Tibial nerve (tissue), 4 donors: ENCODE data around the gene SLAIN2. TPM values are rescaled to one million over a fixed set of nuclear protein-coding genes. Genes with fewer than 3 reads are reported as not detected.

Experiments
- DNase-seq, 2 donors: peaks; one replicate each; pipeline ENCODE4 v3.0.0-alpha.2; 2019; ENCODE audit warnings: low spot score in 2 of 2
- H3K27ac ChIP-seq, 4 donors: fragments of 200-600 bp; sonication (generic) in 3 of 4; one replicate each; pipeline ENCODE4 v1.5.1; 2017 to 2019; ENCODE audit warnings: mild to moderate bottlenecking in 1 of 4
- H3K27me3 ChIP-seq, 2 donors: fragments of 200-600 bp; sonication (generic) in 1 of 2; one replicate each; pipeline versions ENCODE4 v1.5.1 to v1.6.0; 2017 to 2019
- H3K36me3 ChIP-seq, 3 donors: fragments of 200-600 bp; sonication (generic); one replicate each; pipeline ENCODE4 v1.5.1; 2018 to 2019
- H3K4me1 ChIP-seq, 4 donors: fragments of 200-600 bp; sonication (generic) in 3 of 4; one replicate each; pipeline ENCODE4 v1.5.1; 2017 to 2019
- H3K4me3 ChIP-seq, 4 donors: fragments of 200-600 bp; sonication (generic) in 3 of 4; one replicate each; pipeline ENCODE4 v1.5.1; 2017 to 2019; ENCODE audit warnings: mild to moderate bottlenecking in 1 of 4, moderate library complexity in 1 of 4
- H3K9me3 ChIP-seq, 4 donors: fragments of 200-600 bp; sonication (generic) in 3 of 4; one replicate each; pipeline ENCODE4 v1.5.1; 2017 to 2019
- CTCF ChIP-seq, 5 experiments: fragments of 200-600 bp in 3 of 5; fragments of 450-650 bp in 2 of 5; sonication (generic) in 3 of 5; IDR thresholded peaks; one replicate each; pipeline ENCODE4 v1.5.1; 2016 to 2019; ENCODE audit warnings: antibody characterized with exemption in 5 of 5, mild to moderate bottlenecking in 3 of 5, moderate library complexity in 2 of 5
- EP300 ChIP-seq, 2 donors: sonication (generic); formaldehyde crosslinking; IDR thresholded peaks; one replicate each; pipeline ENCODE4 v1.6.1; 2017; ENCODE audit warnings: antibody characterized with exemption in 2 of 2, mild to moderate bottlenecking in 1 of 2
- POLR2A ChIP-seq, 2 donors: fragments of 450-650 bp; IDR thresholded peaks; one replicate each; pipeline ENCODE4 v1.6.1; 2017; ENCODE audit warnings: antibody characterized with exemption in 2 of 2, mild to moderate bottlenecking in 2 of 2, moderate library complexity in 2 of 2
- WGBS, 2 donors: methylation state at CpG; one replicate each; pipeline ENCODE4 v1.1.5; 2018; 5-methylcytosine and 5-hydroxymethylcytosine counted together
- total RNA-seq, 4 donors: library from RNA; depleted of rRNA; stranded (reverse); fragments of >200 nt; gene quantifications; one replicate each; pipeline ENCODE4 v1.1.0, GENCODE V29; 2016

SLAIN2 gene
- total RNA-seq, 4 donors from 2014 or later = 23.4 to 53.8 (median 33.8) TPM

GRCh38 chr4:48339642-48340041, 1.7 kb upstream of the SLAIN2 start:
- TF ChIP-seq EP300 (IDR thresholded peaks at IDR 0.05) = no peak
- TF ChIP-seq POLR2A (IDR thresholded peaks at IDR 0.05) = no peak
- TF ChIP-seq CTCF (IDR thresholded peaks at IDR 0.05) = no peak
- Histone ChIP-seq H3K4me3 (no peak overlapping the region), H3K36me3 (no peaks in the 10 kb centered on the region), H3K9me3 (no peaks in the 10 kb centered on the region), H3K4me1 (peaks cover 0 to 31% (median 12%) of the 10 kb centered on the region in 4 donors), H3K27ac (peak overlapping the region in 1 of 4 donors; percentile 93), H3K27me3 (no peaks in the 10 kb centered on the region)
- DNase-seq = no peak
- WGBS, 2 donors = 73 to 75% methylated on average over 7 of the region's 7 CpGs

- Histone ChIP-seq H3K27ac (peak overlapping the region; percentile 67 to 99 (median 94)), H3K9me3 (no peaks in the 10 kb centered on the region), H3K4me1 (peaks cover 0 to 38% (median 18%) of the 10 kb centered on the region in 4 donors), H3K27me3 (no peaks in the 10 kb centered on the region), H3K4me3 (peak overlapping the region; percentile 29 to 97 (median 60)), H3K36me3 (no peaks in the 10 kb centered on the region)
- TF ChIP-seq POLR2A (IDR thresholded peaks at IDR 0.05) (no peak), EP300 (IDR thresholded peaks at IDR 0.05) (no peak), CTCF (IDR thresholded peaks at IDR 0.05) (no peak)
- 7 to 9% methylated on average over 14 of the region's 14 CpGs for WGBS, 2 donors
- DNase-seq = no peak
These were observed 909 bp upstream of the SLAIN2 start for GRCh38 chr4:48340276-48340964.

GRCh38 chr4:48341776-48342605, 662 bp downstream of the SLAIN2 start:
- peaks cover 0 to 53% (median 19%) of the 10 kb centered on the region in 4 donors for H3K4me1 ChIP-seq
- peak in 1 of 5 experiments; percentile 1 for TF ChIP-seq CTCF (IDR thresholded peaks at IDR 0.05)
- no peak for TF ChIP-seq EP300 (IDR thresholded peaks at IDR 0.05)
- peak overlapping the region; percentile 67 to 99 (median 96) for H3K27ac ChIP-seq
- peak overlapping the region; percentile 50 to 97 (median 78) for H3K4me3 ChIP-seq
- peak in 1 of 2 donors; percentile 13 for DNase-seq
- WGBS, 2 donors = 0 to 1% methylated on average over 28 to 57 of the region's 66 CpGs
- H3K36me3 ChIP-seq = no peaks in the 10 kb centered on the region
- H3K9me3 ChIP-seq = no peaks in the 10 kb centered on the region
- H3K27me3 ChIP-seq = no peaks in the 10 kb centered on the region

- H3K36me3 ChIP-seq = no peaks in the 10 kb centered on the region
- no peak for DNase-seq
- WGBS, 2 donors = 0 to 3% methylated on average over 5 of the region's 5 CpGs
- H3K27ac ChIP-seq = peak overlapping the region in 3 of 4 donors; percentile 93 to 99 (median 98)
- no peak for TF ChIP-seq CTCF (IDR thresholded peaks at IDR 0.05)
- H3K9me3 ChIP-seq = no peaks in the 10 kb centered on the region
- H3K4me1 ChIP-seq = peaks cover 0 to 58% (median 19%) of the 10 kb centered on the region in 4 donors
- peak overlapping the region; percentile 50 to 97 (median 78) for H3K4me3 ChIP-seq
- H3K27me3 ChIP-seq = no peaks in the 10 kb centered on the region
These were observed 1.2 kb downstream of the SLAIN2 start for GRCh38 chr4:48342606-48342880.

- Histone ChIP-seq H3K27ac (peak overlapping the region in 2 of 4 donors; percentile 93 to 98), H3K4me1 (peaks cover 0 to 62% (median 19%) of the 10 kb centered on the region in 4 donors)
- 21 to 23% methylated on average over 3 of the region's 3 CpGs for WGBS, 2 donors
These were observed 1.7 kb downstream of the SLAIN2 start for GRCh38 chr4:48343035-48343434.

More at GRCh38 chr4:48343035-48343434, 1.7 kb downstream of the SLAIN2 start:
- peak overlapping the region in 3 of 4 donors; percentile 15 to 88 (median 69) for H3K4me3 ChIP-seq
- no peaks in the 10 kb centered on the region for H3K36me3 ChIP-seq
- H3K27me3 ChIP-seq = no peaks in the 10 kb centered on the region
- no peak for DNase-seq
- no peak for TF ChIP-seq CTCF (IDR thresholded peaks at IDR 0.05)
- TF ChIP-seq POLR2A (IDR thresholded peaks at IDR 0.05) = no peak
- no peak for TF ChIP-seq EP300 (IDR thresholded peaks at IDR 0.05)
- no peaks in the 10 kb centered on the region for H3K9me3 ChIP-seq
